ENCODE results near the gene LAMC2.

Gene LAMC2

GRCh38 chr1:183199304-183199703 is 13.2 kb downstream of the LAMC2 start:
- no peak for TF ChIP-seq RAD21 (IDR thresholded peaks at IDR 0.05; ENCODE audit: low read depth)
- no peak for TF ChIP-seq TEAD4 (IDR thresholded peaks at IDR 0.05)
- TF ChIP-seq FOXM1 (IDR thresholded peaks at IDR 0.05; ENCODE audit: borderline replicate concordance, low read depth), result no peak
- TF ChIP-seq ZBTB7A (IDR thresholded peaks at IDR 0.05; ENCODE audit: low read depth), result no peak

- TF ChIP-seq TAF1 (IDR thresholded peaks at IDR 0.05; ENCODE audit: low read depth) (no peak), USF1 (IDR thresholded peaks at IDR 0.05) (no peak), TCF12 (IDR thresholded peaks at IDR 0.05; ENCODE audit: low read depth) (no peak), FOXM1 (IDR thresholded peaks at IDR 0.05; ENCODE audit: borderline replicate concordance, low read depth) (no peak), EP300 (IDR thresholded peaks at IDR 0.05; ENCODE audit: borderline replicate concordance) (no peak), EGR1 (IDR thresholded peaks at IDR 0.05) (no peak), MAX (IDR thresholded peaks at IDR 0.05) (no peak), ZBTB7A (IDR thresholded peaks at IDR 0.05; ENCODE audit: low read depth) (no peak), NFIC (IDR thresholded peaks at IDR 0.05) (no peak), RAD21 (IDR thresholded peaks at IDR 0.05; ENCODE audit: low read depth) (no peak), TEAD4 (IDR thresholded peaks at IDR 0.05) (no peak), YY1 (IDR thresholded peaks at IDR 0.05; ENCODE audit: low read depth) (no peak), CREB1 (IDR thresholded peaks at IDR 0.05; ENCODE audit: low read depth) (no peak), CEBPB (IDR thresholded peaks at IDR 0.05) (no peak), REST (IDR thresholded peaks at IDR 0.05; ENCODE audit: low read depth) (no peak)
Measured at GRCh38 chr1:183200451-183200850, 14.4 kb downstream of the LAMC2 start.

GRCh38 chr1:183203094-183203493 is 17.0 kb downstream of the LAMC2 start:
- TF ChIP-seq YY1 (IDR thresholded peaks at IDR 0.05; ENCODE audit: low read depth) (no peak), REST (IDR thresholded peaks at IDR 0.05; ENCODE audit: low read depth) (no peak), ZBTB7A (IDR thresholded peaks at IDR 0.05; ENCODE audit: low read depth) (no peak), RAD21 (IDR thresholded peaks at IDR 0.05; ENCODE audit: low read depth) (no peak), CREB1 (IDR thresholded peaks at IDR 0.05; ENCODE audit: low read depth) (no peak), TEAD4 (IDR thresholded peaks at IDR 0.05) (no peak), CEBPB (IDR thresholded peaks at IDR 0.05) (no peak), TCF12 (IDR thresholded peaks at IDR 0.05; ENCODE audit: low read depth) (no peak), MAX (IDR thresholded peaks at IDR 0.05) (no peak), EGR1 (IDR thresholded peaks at IDR 0.05) (no peak), TAF1 (IDR thresholded peaks at IDR 0.05; ENCODE audit: low read depth) (no peak), FOXM1 (IDR thresholded peaks at IDR 0.05; ENCODE audit: borderline replicate concordance, low read depth) (no peak), EP300 (IDR thresholded peaks at IDR 0.05; ENCODE audit: borderline replicate concordance) (no peak), USF1 (IDR thresholded peaks at IDR 0.05) (no peak), NFIC (IDR thresholded peaks at IDR 0.05) (no peak)

GRCh38 chr1:183205196-183205781 is 19.2 kb downstream of the LAMC2 start:
- TF ChIP-seq USF1 (IDR thresholded peaks at IDR 0.05), result no peak
- TF ChIP-seq TEAD4 (IDR thresholded peaks at IDR 0.05), result no peak
- no peak for TF ChIP-seq TCF12 (IDR thresholded peaks at IDR 0.05; ENCODE audit: low read depth)
- no peak for TF ChIP-seq ZBTB7A (IDR thresholded peaks at IDR 0.05; ENCODE audit: low read depth)
- TF ChIP-seq RAD21 (IDR thresholded peaks at IDR 0.05; ENCODE audit: low read depth), result no peak
- no peak for TF ChIP-seq EP300 (IDR thresholded peaks at IDR 0.05; ENCODE audit: borderline replicate concordance)
- no peak for TF ChIP-seq FOXM1 (IDR thresholded peaks at IDR 0.05; ENCODE audit: borderline replicate concordance, low read depth)
- TF ChIP-seq CEBPB (IDR thresholded peaks at IDR 0.05), result no peak
- no peak for TF ChIP-seq MAX (IDR thresholded peaks at IDR 0.05)
- TF ChIP-seq NFIC (IDR thresholded peaks at IDR 0.05), result no peak
- TF ChIP-seq TAF1 (IDR thresholded peaks at IDR 0.05; ENCODE audit: low read depth), result no peak

GRCh38 chr1:183206538-183207122 is 20.6 kb downstream of the LAMC2 start:
- TF ChIP-seq EP300 (IDR thresholded peaks at IDR 0.05; ENCODE audit: borderline replicate concordance) (no peak), CEBPB (IDR thresholded peaks at IDR 0.05) (no peak), CREB1 (IDR thresholded peaks at IDR 0.05; ENCODE audit: low read depth) (no peak), TCF12 (IDR thresholded peaks at IDR 0.05; ENCODE audit: low read depth) (no peak), EGR1 (IDR thresholded peaks at IDR 0.05) (no peak), YY1 (IDR thresholded peaks at IDR 0.05; ENCODE audit: low read depth) (no peak), REST (IDR thresholded peaks at IDR 0.05; ENCODE audit: low read depth) (no peak), FOXM1 (IDR thresholded peaks at IDR 0.05; ENCODE audit: borderline replicate concordance, low read depth) (no peak), TAF1 (IDR thresholded peaks at IDR 0.05; ENCODE audit: low read depth) (no peak), TEAD4 (IDR thresholded peaks at IDR 0.05) (no peak), NFIC (IDR thresholded peaks at IDR 0.05) (no peak), ZBTB7A (IDR thresholded peaks at IDR 0.05; ENCODE audit: low read depth) (no peak), USF1 (IDR thresholded peaks at IDR 0.05) (no peak), RAD21 (IDR thresholded peaks at IDR 0.05; ENCODE audit: low read depth) (no peak)
